OCI-LY1 (cell line): ENCODE results near the gene AK5.

Experiments used
- H2AFZ ChIP-seq: fragments of 200-600 bp; sonication (generic), shearing (Covaris generic); 2 replicates; pipeline ENCODE4 v1.6.0; 2014; ENCODE audit warnings: antibody characterized with exemption, mild to moderate bottlenecking, low read length
- H3F3A ChIP-seq: fragments of 200-600 bp; sonication (generic), shearing (Covaris generic); 2 replicates; pipeline ENCODE4 v1.6.0; 2014; ENCODE audit warnings: mild to moderate bottlenecking, antibody characterized with exemption, low read length, moderate library complexity; ENCODE audit not compliant: insufficient read depth
- H3K27ac ChIP-seq: fragments of 200-600 bp; sonication (generic); 2 replicates; pipeline ENCODE4 v1.5.1; 2014; ENCODE audit warnings: low read length, mixed run types, mild to moderate bottlenecking, low read depth; ENCODE audit not compliant: poor library complexity, severe bottlenecking
- H3K27me3 ChIP-seq: fragments of 200-600 bp; sonication (generic); 2 replicates; pipeline ENCODE4 v1.6.0; 2014; ENCODE audit warnings: antibody characterized with exemption, mild to moderate bottlenecking, low read length, moderate library complexity; ENCODE audit not compliant: insufficient read depth
- H3K36me3 ChIP-seq: fragments of 200-600 bp; sonication (generic); 2 replicates; pipeline ENCODE4 v1.6.1; 2014; ENCODE audit warnings: mild to moderate bottlenecking, antibody characterized with exemption, low read length, moderate library complexity, mixed read lengths; ENCODE audit not compliant: insufficient read depth
- H3K4me1 ChIP-seq: fragments of 200-600 bp; sonication (generic); 2 replicates; pipeline ENCODE4 v1.5.1; 2014; ENCODE audit warnings: mild to moderate bottlenecking, low read length, moderate library complexity; ENCODE audit not compliant: insufficient read depth, severe bottlenecking
- H3K4me2 ChIP-seq: fragments of 200-600 bp; sonication (generic), shearing (Covaris generic); 2 replicates; pipeline ENCODE4 v1.6.1; 2014; ENCODE audit warnings: low read length
- H3K4me3 ChIP-seq: fragments of 200-600 bp; sonication (generic); 2 replicates; pipeline ENCODE4 v1.5.1; 2014; ENCODE audit warnings: low read length, low read depth, mild to moderate bottlenecking, mixed read lengths; ENCODE audit not compliant: poor library complexity, severe bottlenecking
- H3K79me2 ChIP-seq: fragments of 200-600 bp; shearing (Covaris generic); 2 replicates; pipeline ENCODE4 v1.6.1; 2016; ENCODE audit warnings: mixed run types, low read length, mixed read lengths; ENCODE audit not compliant: insufficient read depth
- H3K9ac ChIP-seq: fragments of 200-600 bp; sonication (generic), shearing (Covaris generic); 2 replicates; pipeline ENCODE4 v1.6.1; 2014; ENCODE audit warnings: mild to moderate bottlenecking, low read length, mixed read lengths
- H3K9me2 ChIP-seq: fragments of 200-600 bp; sonication (generic), shearing (Covaris generic); 2 replicates; pipeline ENCODE4 v1.6.1; 2014; ENCODE audit warnings: low read depth, mild to moderate bottlenecking, low read length, mixed read lengths
- H3K9me3 ChIP-seq: fragments of 200-600 bp; shearing (Covaris generic); 2 replicates; pipeline ENCODE4 v1.6.1; 2014; ENCODE audit warnings: low read length, mixed read lengths
- H4K20me1 ChIP-seq: fragments of 200-600 bp; sonication (generic), shearing (Covaris generic); 2 replicates; pipeline ENCODE4 v1.6.0; 2016; ENCODE audit warnings: mild to moderate bottlenecking, low read length; ENCODE audit not compliant: insufficient read depth
- EZH2 ChIP-seq: fragments of 200-600 bp; sonication (generic), shearing (Covaris generic); IDR thresholded peaks from 2 replicates; pipeline ENCODE4 v1.8.0; 2017; ENCODE audit warnings: borderline replicate concordance, mixed run types, mild to moderate bottlenecking, antibody characterized with exemption, low read length, moderate library complexity, mixed read lengths
- TF ChIP-seq, protein P1 (sequence below): fragments of 200-600 bp; sonication (generic), shearing (Covaris generic); IDR thresholded peaks from 2 replicates; pipeline ENCODE4 v1.5.1; 2017; ENCODE audit warnings: mild to moderate bottlenecking, antibody characterized with exemption, low read length, moderate library complexity, mixed read lengths

AK5 gene

GRCh38 chr1:77592906-77593305 is 311.1 kb downstream of the AK5 start:
- no peaks in the 10 kb centered on the region for H3K4me1 ChIP-seq
- H3K27ac ChIP-seq: no peak overlapping the region

DNA sequence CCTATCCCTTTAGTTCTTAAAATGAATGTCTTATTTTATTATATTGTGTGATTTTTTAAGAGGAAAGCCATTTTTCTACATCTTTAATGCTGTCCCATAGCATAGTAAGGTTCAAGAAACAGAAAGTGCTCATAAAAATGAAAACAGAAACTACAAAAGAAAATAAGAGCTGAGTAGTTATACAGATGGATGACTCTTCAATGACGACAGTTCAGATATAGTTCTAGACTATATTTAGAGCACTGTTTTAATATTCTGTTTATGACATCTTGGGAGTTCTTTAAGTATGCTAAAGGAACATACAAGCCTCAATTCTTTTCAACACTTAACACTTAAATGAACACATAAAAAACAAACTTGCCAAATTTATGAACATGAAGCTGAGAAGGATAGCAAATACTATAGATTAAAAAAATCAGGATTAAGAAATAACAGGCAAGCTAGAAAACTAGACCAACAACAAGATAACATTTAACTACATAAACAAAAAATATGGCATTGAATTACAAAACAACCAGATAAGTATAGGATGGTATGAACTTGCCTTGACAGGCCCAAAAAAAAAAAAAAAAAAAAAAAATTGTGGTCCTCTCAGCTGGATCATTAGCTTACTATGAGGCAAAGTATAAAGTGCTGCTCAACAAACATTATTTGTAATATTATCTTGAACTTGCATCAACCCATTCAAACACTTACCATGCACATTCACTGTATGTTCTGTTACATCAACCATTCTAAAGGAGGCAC is 312.7 kb downstream of the AK5 start:
- Histone ChIP-seq H2AFZ (no peak overlapping the region), H3K79me2 (no peaks in the 10 kb centered on the region), H3F3A (no peaks in the 10 kb centered on the region), H3K9ac (no peak overlapping the region), H3K4me2 (no peak overlapping the region), H3K4me3 (no peak overlapping the region), H3K27ac (no peak overlapping the region), H3K36me3 (peaks cover 17% of the 10 kb centered on the region), H3K4me1 (no peaks in the 10 kb centered on the region), H4K20me1 (no peaks in the 10 kb centered on the region), H3K9me3 (no peaks in the 10 kb centered on the region), H3K9me2 (no peaks in the 10 kb centered on the region), H3K27me3 (no peaks in the 10 kb centered on the region)
- no peak for TF ChIP-seq EZH2
- TF ChIP-seq, protein P1, sequence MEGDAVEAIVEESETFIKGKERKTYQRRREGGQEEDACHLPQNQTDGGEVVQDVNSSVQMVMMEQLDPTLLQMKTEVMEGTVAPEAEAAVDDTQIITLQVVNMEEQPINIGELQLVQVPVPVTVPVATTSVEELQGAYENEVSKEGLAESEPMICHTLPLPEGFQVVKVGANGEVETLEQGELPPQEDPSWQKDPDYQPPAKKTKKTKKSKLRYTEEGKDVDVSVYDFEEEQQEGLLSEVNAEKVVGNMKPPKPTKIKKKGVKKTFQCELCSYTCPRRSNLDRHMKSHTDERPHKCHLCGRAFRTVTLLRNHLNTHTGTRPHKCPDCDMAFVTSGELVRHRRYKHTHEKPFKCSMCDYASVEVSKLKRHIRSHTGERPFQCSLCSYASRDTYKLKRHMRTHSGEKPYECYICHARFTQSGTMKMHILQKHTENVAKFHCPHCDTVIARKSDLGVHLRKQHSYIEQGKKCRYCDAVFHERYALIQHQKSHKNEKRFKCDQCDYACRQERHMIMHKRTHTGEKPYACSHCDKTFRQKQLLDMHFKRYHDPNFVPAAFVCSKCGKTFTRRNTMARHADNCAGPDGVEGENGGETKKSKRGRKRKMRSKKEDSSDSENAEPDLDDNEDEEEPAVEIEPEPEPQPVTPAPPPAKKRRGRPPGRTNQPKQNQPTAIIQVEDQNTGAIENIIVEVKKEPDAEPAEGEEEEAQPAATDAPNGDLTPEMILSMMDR: no peak

More at GRCh38 chr1:77592906-77593305, 311.1 kb downstream of the AK5 start:
- H3K4me2 ChIP-seq: no peak overlapping the region
- H3K79me2 ChIP-seq: no peaks in the 10 kb centered on the region
- no peak for TF ChIP-seq EZH2
- TF ChIP-seq, protein P1: no peak
- H3F3A ChIP-seq: no peaks in the 10 kb centered on the region
- H3K27me3 ChIP-seq: no peaks in the 10 kb centered on the region
- no peak overlapping the region for H3K4me3 ChIP-seq
- no peaks in the 10 kb centered on the region for H4K20me1 ChIP-seq
- H2AFZ ChIP-seq: no peak overlapping the region
- no peaks in the 10 kb centered on the region for H3K9me2 ChIP-seq
- no peak overlapping the region for H3K9ac ChIP-seq
- H3K36me3 ChIP-seq: peaks cover 21% of the 10 kb centered on the region
- no peaks in the 10 kb centered on the region for H3K9me3 ChIP-seq

DNA sequence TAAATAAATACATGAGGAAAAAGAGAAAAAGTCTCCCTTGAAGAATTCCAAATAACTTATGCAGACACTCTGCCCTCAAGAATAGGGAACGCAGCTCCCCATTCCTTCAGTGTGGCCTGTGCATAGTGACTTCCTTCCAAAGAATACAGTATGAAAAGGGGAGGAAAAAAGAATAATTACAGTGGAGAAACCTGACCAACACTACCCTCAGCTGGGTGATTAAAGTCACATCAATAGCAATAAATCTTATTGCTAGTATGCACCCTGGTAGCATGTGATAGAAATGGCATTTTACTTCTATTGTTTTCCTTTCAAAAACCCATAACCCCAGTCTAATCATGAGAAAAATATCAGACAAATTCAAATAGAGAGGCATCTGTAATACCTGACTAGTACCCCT is 315.5 kb downstream of the AK5 start:
- Histone ChIP-seq H3K79me2 (no peaks in the 10 kb centered on the region), H3K9me3 (no peaks in the 10 kb centered on the region)

More for the DNA sequence above, 315.5 kb downstream of the AK5 start:
- Histone ChIP-seq H2AFZ (no peak overlapping the region), H3K4me2 (no peak overlapping the region), H4K20me1 (no peaks in the 10 kb centered on the region), H3K27ac (no peak overlapping the region), H3K4me3 (no peak overlapping the region), H3K9me2 (no peaks in the 10 kb centered on the region), H3K4me1 (no peaks in the 10 kb centered on the region), H3K36me3 (peaks cover 17% of the 10 kb centered on the region), H3K9ac (no peak overlapping the region), H3K27me3 (no peaks in the 10 kb centered on the region), H3F3A (no peaks in the 10 kb centered on the region)
- TF ChIP-seq EZH2: no peak
- TF ChIP-seq, protein P1: no peak
